Heart right ventricle (tissue), 16 donors: Measurements from ENCODE around the gene PIK3AP1. TPM values are rescaled to one million over a fixed set of nuclear protein-coding genes. Genes with fewer than 3 reads are reported as not detected.

Experiments used
- ATAC-seq, 8 donors: fragments of 200-7000 bp; cut with Tn5 transposase; one replicate each; pipeline ENCODE4 v1.9.1; 2020; ENCODE audit warnings: mild to moderate bottlenecking in 8 of 8, moderate library complexity in 8 of 8, moderate number of reproducible peaks in 1 of 8
- DNase-seq, 2 donors: peaks; one replicate each; pipeline ENCODE4 v3.0.0-alpha.2; 2020
- H3K27ac ChIP-seq, 10 donors: fragments of 200-600 bp; sonication (generic) in 2 of 10; one replicate each; pipeline versions ENCODE4 v1.5.0 to v1.8.0; 2020 to 2022; ENCODE audit warnings: mild to moderate bottlenecking in 3 of 10
- H3K27me3 ChIP-seq, 7 donors: fragments of 200-600 bp; one replicate each; pipeline ENCODE4 v1.8.0; 2021 to 2022; ENCODE audit warnings: mild to moderate bottlenecking in 2 of 7
- H3K36me3 ChIP-seq, 9 donors: fragments of 200-600 bp; sonication (generic) in 1 of 9; one replicate each; pipeline versions ENCODE4 v1.5.0 to v1.8.0; 2020 to 2022; ENCODE audit warnings: mild to moderate bottlenecking in 2 of 9
- H3K4me1 ChIP-seq, 9 donors: fragments of 200-600 bp; sonication (generic) in 1 of 9; one replicate each; pipeline versions ENCODE4 v1.5.0 to v1.8.0; 2020 to 2022; ENCODE audit warnings: mild to moderate bottlenecking in 4 of 9
- H3K4me3 ChIP-seq, 10 donors: fragments of 200-600 bp; sonication (generic) in 2 of 10; one replicate each; pipeline versions ENCODE4 v1.5.0 to v1.8.0; 2020 to 2022; ENCODE audit warnings: mild to moderate bottlenecking in 7 of 10, moderate library complexity in 2 of 10
- H3K9me3 ChIP-seq, 11 donors: fragments of 200-600 bp in 10 of 11; sonication (generic) in 2 of 11; one replicate each; pipeline versions ENCODE4 v1.5.0 to v1.8.0; 2013 to 2022; ENCODE audit warnings: mild to moderate bottlenecking in 2 of 11, control low read depth in 1 of 11, moderate library complexity in 1 of 11
- CTCF ChIP-seq, 9 donors: fragments of 200-600 bp; sonication (generic) in 2 of 9; IDR thresholded peaks; one replicate each; pipeline versions ENCODE4 v1.5.0 to v1.8.0; 2021 to 2022; ENCODE audit warnings: antibody characterized with exemption in 9 of 9, mild to moderate bottlenecking in 5 of 9, moderate library complexity in 1 of 9
- WGBS, 2 donors: extraction: QIAGEN DNeasy Blood & Tissue Kit; methylation state at CpG; one replicate each; pipeline ENCODE4 v1.1.7; 2013; ENCODE audit warnings: inconsistent platforms in 1 of 2; 5-methylcytosine and 5-hydroxymethylcytosine counted together
- intact Hi-C, 10 donors: fragments of 100-400 bp; cut with DNase I; formaldehyde crosslinking; loops; one replicate each; pipeline versions ENCODE4 v1.11.1 to v1.14.2; 2022
- polyA plus RNA-seq, 2 donors: library from polyadenylated mRNA; stranded (reverse); fragments of 200-250 nt; gene quantifications; one replicate each; pipeline ENCODE4 v1.2.3, GENCODE V29; 2013
- total RNA-seq, 10 donors: library from RNA; stranded (reverse); fragmentation: NEBNext Ultra II Directional in 3 of 10; extraction: Animal tissue kit (Norgen Biotek cat#: 25700) in 3 of 10; gene quantifications; one replicate each; pipeline versions ENCODE4 v1.2.1 to v1.2.4, GENCODE V29; 2021 to 2023
- donor health status: Arrhythmogenic right ventricular cardiomyopathy.
- donor health status: ischemic (EF 13 %, LVEDD 7.1; RV severe dilation, severe dysfunction).
- donor health status: healthy with polysubstance abuse.
- donor health status: DM: no; HTN: yes; CAD: no.
- donor health status: DM: no; HTN: no; CAD: no.
- donor health status: ischemic (EF 25% LVEDD 6.9; RV normal size, moderate dysfunction).
- donor health status: ischemic (EF 25% LVEDD 5.7; RV mildly dilated, moderate dysfunction).
- donor health status: healthy.
- donor health status: DM: yes; HTN: yes; CAD: no.
- donor health status: Ischemic cardiomyopathy.
- donor health status: ischemic (EF 35%, LVEDD 5.7; RV mildly dilated, moderate dysfunction).
- donor health status: nonischemic (EF 11% LVEDD 7.7; RV severe dilation, severe dysfunction).
- donor health status: DM: yes; HTN: yes; CAD: no.
- donor health status: PGD.
- donor health status: ischemic (EF 29% LVEDD 5.4; RV normal size, mild dysfunction).
- donor health status: nonischemic (EF 23%, LVEDD 6.1; RV moderate dilation, normal function).

Gene PIK3AP1
- total and polyA plus RNA-seq, 12 donors: 1.0 to 22.1 (median 3.6) TPM

GRCh38 chr10:96588616-96589419 is 131.5 kb downstream of the PIK3AP1 start:
- intact Hi-C loops: loop anchor here in 4 of 10 donors (5.0 to 10.0 kb wide), 3 partner anchors 74 to 246 kb away; partner anchors contain the start of genes LCOR (in 4 of the 4) and TLL2 (in 1 of the 4)
- TF ChIP-seq CTCF (IDR thresholded peaks at IDR 0.05): no peak
- no peak for ATAC-seq
- Histone ChIP-seq H3K27ac (peak overlapping the region in 5 of 10 donors; percentile 97 to 100 (median 98)), H3K9me3 (no peaks in the 10 kb centered on the region), H3K4me3 (no peak overlapping the region), H3K36me3 (peaks cover 0 to 6% (median 0%) of the 10 kb centered on the region in 9 donors), H3K4me1 (peaks cover 0 to 47% (median 36%) of the 10 kb centered on the region in 9 donors), H3K27me3 (no peaks in the 10 kb centered on the region)
- 67% methylated on average over 5 of the region's 5 CpGs for WGBS, 2 donors
- DNase-seq: no peak

GRCh38 chr10:96588060-96588554 is 132.2 kb downstream of the PIK3AP1 start:
- intact Hi-C loops: loop anchor here in 4 of 10 donors (5.0 to 10.0 kb wide), 3 partner anchors 73 to 247 kb away; partner anchors contain the start of genes LCOR (in 4 of the 4) and TLL2 (in 1 of the 4)
- Histone ChIP-seq H3K4me1 (peaks cover 0 to 54% (median 43%) of the 10 kb centered on the region in 9 donors), H3K9me3 (no peaks in the 10 kb centered on the region), H3K27ac (peak overlapping the region in 9 of 10 donors; percentile 92 to 100 (median 98)), H3K36me3 (no peaks in the 10 kb centered on the region), H3K4me3 (peak overlapping the region in 8 of 10 donors; percentile 69 to 98 (median 94)), H3K27me3 (no peaks in the 10 kb centered on the region)
- DNase-seq (no peak), ATAC-seq (no peak)
- WGBS, 2 donors: 51 to 64% methylated on average over 4 of the region's 4 CpGs
- no peak for TF ChIP-seq CTCF (IDR thresholded peaks at IDR 0.05)

GRCh38 chr10:96587264-96588059 is 132.9 kb downstream of the PIK3AP1 start:
- no peaks in the 10 kb centered on the region for H3K36me3 ChIP-seq
- peak overlapping the region; percentile 92 to 100 (median 98) for H3K27ac ChIP-seq
- ATAC-seq: peak in 7 of 8 donors; percentile 5 to 54 (median 28)
- peak overlapping the region in 9 of 10 donors; percentile 69 to 98 (median 93) for H3K4me3 ChIP-seq
- DNase-seq: peak in 1 of 2 donors; percentile 65
- intact Hi-C loops: loop anchor here in 4 of 10 donors (2.0 to 10.0 kb wide), 4 partner anchors 31 to 247 kb away; partner anchors contain the start of genes LCOR (in 4 of the 4) and TLL2 (in 1 of the 4)
- TF ChIP-seq CTCF (IDR thresholded peaks at IDR 0.05): no peak
- H3K27me3 ChIP-seq: no peaks in the 10 kb centered on the region
- WGBS, 2 donors: 4 to 5% methylated on average over 25 of the region's 25 CpGs
- no peaks in the 10 kb centered on the region for H3K9me3 ChIP-seq
- peaks cover 0 to 58% (median 49%) of the 10 kb centered on the region in 9 donors for H3K4me1 ChIP-seq
